ENCODE results near the gene DLX1.

The DLX1 gene

GRCh38 chr2:172105471-172106107, 20.3 kb downstream of the DLX1 start:
- POLR2A ChIA-PET: no interaction called here
- CTCF ChIA-PET: interaction anchor here (0.7 to 4.5 kb wide), 8 partner anchors 9 to 604 kb away, joined by 3 to 31 read pairs (median 4); no protein-coding TSS in a partner anchor
- Histone ChIP-seq H3K4me1 (ENCODE audit: control insufficient read depth, insufficient read depth, low read length) (peaks cover 7% of the 10 kb centered on the region; the same call in 1 of the 2 replicates), H3K9me3 (ENCODE audit: control insufficient read depth, insufficient read depth, low read depth, low read length) (no peaks in the 10 kb centered on the region), H3K27ac (ENCODE audit: extremely low read depth, low read depth, low read length) (no peak overlapping the region), H3K36me3 (ENCODE audit: control insufficient read depth in 2 of 2, insufficient read depth in 1 of 2, low read length in 2 of 2) (peaks cover 0 to 8% of the 10 kb centered on the region in 2 experiments; a peak in 1 of 3 replicates), H3K4me3 (ENCODE audit: low read depth, low read length) (no peak overlapping the region)
- no peak for TF ChIP-seq MZF1 (tag by site-specific recombination; IDR thresholded peaks at IDR 0.05; ENCODE audit: borderline replicate concordance)
- no peak for TF ChIP-seq OSR2 (tag by site-specific recombination; IDR thresholded peaks at IDR 0.05)
- no peak for TF ChIP-seq GLI4 (tag by site-specific recombination; IDR thresholded peaks at IDR 0.05)
- no peak for TF ChIP-seq SP3 (tag by site-specific recombination; IDR thresholded peaks at IDR 0.05)
- TF ChIP-seq ZNF513 (tag by site-specific recombination; IDR thresholded peaks at IDR 0.05): no peak
- no peak for TF ChIP-seq ZNF768 (tag by site-specific recombination; IDR thresholded peaks at IDR 0.05)
- TF ChIP-seq ZFP41 (tag by site-specific recombination; IDR thresholded peaks at IDR 0.05; ENCODE audit: borderline replicate concordance): no peak

GRCh38 chr2:172106108-172106961, 21.0 kb downstream of the DLX1 start:
- no peak for TF ChIP-seq ZNF416 (tag by site-specific recombination; IDR thresholded peaks at IDR 0.05)
- TF ChIP-seq ZNF529 (tag by site-specific recombination; IDR thresholded peaks at IDR 0.05; ENCODE audit: insufficient replicate concordance): no peak
- TF ChIP-seq PRDM2 (tag by site-specific recombination; IDR thresholded peaks at IDR 0.05; ENCODE audit: borderline replicate concordance): no peak
- TF ChIP-seq ZNF175 (tag by site-specific recombination; IDR thresholded peaks at IDR 0.05): no peak
- TF ChIP-seq ZNF704 (tag by site-specific recombination; IDR thresholded peaks at IDR 0.05): no peak
- no peak for TF ChIP-seq ZFP37 (tag by site-specific recombination; IDR thresholded peaks at IDR 0.05)
- no peak for TF ChIP-seq ZSCAN5A (tag by site-specific recombination; IDR thresholded peaks at IDR 0.05)
- TF ChIP-seq ZNF692 (tag by site-specific recombination; IDR thresholded peaks at IDR 0.05): no peak
- TF ChIP-seq ZNF239 (tag by site-specific recombination; IDR thresholded peaks at IDR 0.05): no peak
- TF ChIP-seq ZNF558 (tag by site-specific recombination; IDR thresholded peaks at IDR 0.05): no peak
- TF ChIP-seq ZNF596 (tag by site-specific recombination; IDR thresholded peaks at IDR 0.05): no peak
- no peak for TF ChIP-seq ZNF302 (tag by site-specific recombination; IDR thresholded peaks at IDR 0.05; ENCODE audit: low read depth)
- no peak for TF ChIP-seq ZNF146 (tag by site-specific recombination; IDR thresholded peaks at IDR 0.05)
- H3K27ac ChIP-seq (ENCODE audit: extremely low read depth, low read depth, low read length): no peak overlapping the region
- H3K36me3 ChIP-seq (ENCODE audit: control insufficient read depth in 2 of 2, insufficient read depth in 1 of 2, low read length in 2 of 2): peaks cover 0 to under 1% of the 10 kb centered on the region in 2 experiments; a peak in 1 of 3 replicates
- ChIA-PET CTCF (interaction anchor here (0.6 to 3.4 kb wide), 7 partner anchors 21 to 576 kb away, joined by 3 to 15 read pairs (median 4); no protein-coding TSS in a partner anchor), POLR2A (interaction anchor here (0.5 to 1.0 kb wide), 4 partner anchors 11 to 416 kb away, joined by 3 to 7 read pairs (median 4); no protein-coding TSS in a partner anchor)
- peaks cover 7% of the 10 kb centered on the region; the same call in 1 of the 2 replicates for H3K4me1 ChIP-seq (ENCODE audit: control insufficient read depth, insufficient read depth, low read length)
- no peak overlapping the region for H3K4me3 ChIP-seq (ENCODE audit: low read depth, low read length)
- H3K9me3 ChIP-seq (ENCODE audit: control insufficient read depth, insufficient read depth, low read depth, low read length): no peaks in the 10 kb centered on the region
